Brain pericyte (primary cell): ENCODE results near the gene OR1M1.
"Not testable (repeated sequence)": the region's sequence is repeated elsewhere in the genome, so short reads cannot be mapped to it uniquely, and the experiment has no call there.

Source experiments
- DNase-seq: peaks from one replicate; pipeline ENCODE4 v3.0.0-alpha.2; 2012; ENCODE audit warnings: low read depth, low spot score

OR1M1 gene

GRCh38 chr19:9086761-9087160 lies at the start of gene OR1M1:
Gene OR1M1, plus strand, starts transcription at chr19:9087061. Its CDS starts 6,184 bp downstream, at chr19:9093245.
- DNase-seq: no peak

- no peak for DNase-seq
Observed at GRCh38 chr19:9037400-9038062, 49.3 kb upstream of the OR1M1 start.

GRCh38 chr19:9039728-9040127 lies 47.1 kb upstream of the OR1M1 start:
- DNase-seq: no peak

GRCh38 chr19:9040131-9040530 lies 46.7 kb upstream of the OR1M1 start:
- DNase-seq: no peak

GRCh38 chr19:9041023-9041422 lies 45.8 kb upstream of the OR1M1 start:
- DNase-seq: no peak

- DNase-seq: no peak
Observed at GRCh38 chr19:9043524-9043923, 43.3 kb upstream of the OR1M1 start.

GRCh38 chr19:9044449-9044848 lies 42.4 kb upstream of the OR1M1 start:
- DNase-seq: no peak

GRCh38 chr19:9046694-9047093 lies 40.2 kb upstream of the OR1M1 start:
- no peak for DNase-seq

GRCh38 chr19:9052894-9053293 lies 34.0 kb upstream of the OR1M1 start:
- DNase-seq: no peak

- DNase-seq: not testable (repeated sequence)
Observed at GRCh38 chr19:9053674-9054073, 33.2 kb upstream of the OR1M1 start.

GRCh38 chr19:9054207-9054606 lies 32.7 kb upstream of the OR1M1 start:
- no peak for DNase-seq

GRCh38 chr19:9054765-9055164 lies 32.1 kb upstream of the OR1M1 start:
- no peak for DNase-seq

GRCh38 chr19:9056131-9056530 lies 30.7 kb upstream of the OR1M1 start:
- not testable (repeated sequence) for DNase-seq

GRCh38 chr19:9057505-9058258 lies 29.2 kb upstream of the OR1M1 start:
- DNase-seq: no peak

GRCh38 chr19:9058905-9059667 lies 27.8 kb upstream of the OR1M1 start:
- DNase-seq: no peak

GRCh38 chr19:9060564-9061340 lies 26.1 kb upstream of the OR1M1 start:
- DNase-seq: no peak

GRCh38 chr19:9061879-9062278 lies 25.0 kb upstream of the OR1M1 start:
- no peak for DNase-seq

- no peak for DNase-seq
Observed at GRCh38 chr19:9065457-9066014, 21.3 kb upstream of the OR1M1 start.

- no peak for DNase-seq
Observed at GRCh38 chr19:9070066-9070465, 16.8 kb upstream of the OR1M1 start.

GRCh38 chr19:9071720-9072119 lies 15.1 kb upstream of the OR1M1 start:
- DNase-seq: not testable (repeated sequence)

- no peak for DNase-seq
Observed at GRCh38 chr19:9073806-9074205, 13.1 kb upstream of the OR1M1 start.
